ENCODE measurements around the gene COX6A2. TPM values are rescaled to one million over a fixed set of nuclear protein-coding genes. Genes with fewer than 3 reads are reported as not detected.

The COX6A2 gene
- total and polyA plus RNA-seq, 2 experiments from 2014 or later, result 1.7 TPM; not detected in 1

- Histone ChIP-seq H3K27me3 (no peaks in the 10 kb centered on the region), H3K27ac (no peak overlapping the region), H3K4me2 (no peak overlapping the region), H3K9me3 (ENCODE audit: low read depth) (no peaks in the 10 kb centered on the region), H3K4me1 (ENCODE audit: insufficient read depth) (no peaks in the 10 kb centered on the region), H2AFZ (no peak overlapping the region), H3K36me3 (replicated peaks; ENCODE audit: insufficient read depth, low read depth) (no peaks in the 10 kb centered on the region), H3K4me3 (no peak overlapping the region), H3K79me2 (no peaks in the 10 kb centered on the region), H4K20me1 (ENCODE audit: insufficient read depth, poor library complexity, severe bottlenecking) (no peaks in the 10 kb centered on the region), H3K9me2 (replicated peaks; ENCODE audit: insufficient read depth) (no peaks in the 10 kb centered on the region)
- no peak for TF ChIP-seq EZH2phosphoT487 (IDR thresholded peaks at IDR 0.05; ENCODE audit: low read depth, severe bottlenecking, unreplicated experiment)
- TF ChIP-seq CTCF (IDR thresholded peaks at IDR 0.05; ENCODE audit: poor library complexity), result no peak
- TF ChIP-seq EZH2 (IDR thresholded peaks at IDR 0.05; ENCODE audit: borderline replicate concordance), result no peak
- no peak for DNase-seq (ENCODE audit: low spot score)
- WGBS (ENCODE audit: low lambda C conversion rate, missing lambda C conversion rate), result 88% methylated on average over 6 of the region's 6 CpGs
Observed at GRCh38 chr16:31395647-31396046, 32.5 kb downstream of the COX6A2 start.

GRCh38 chr16:31393056-31393455, 35.1 kb downstream of the COX6A2 start, which contains the start of gene ITGAD:
Gene ITGAD, plus strand, starts transcription at chr16:31393335. Its CDS starts 26 bp downstream, at chr16:31393361.
- no peak for DNase-seq (ENCODE audit: low spot score)
- Histone ChIP-seq H3K79me2 (no peaks in the 10 kb centered on the region), H3K36me3 (replicated peaks; ENCODE audit: insufficient read depth, low read depth) (no peaks in the 10 kb centered on the region), H4K20me1 (ENCODE audit: insufficient read depth, poor library complexity, severe bottlenecking) (no peaks in the 10 kb centered on the region), H3K27ac (no peak within 1 kb of the TSS), H3K4me1 (ENCODE audit: insufficient read depth) (no peaks in the 10 kb centered on the region), H3K9me3 (ENCODE audit: low read depth) (no peaks in the 10 kb centered on the region), H2AFZ (no peak within 1 kb of the TSS), H3K27me3 (no peaks in the 10 kb centered on the region), H3K4me3 (no peak within 1 kb of the TSS), H3K4me2 (no peak within 1 kb of the TSS), H3K9me2 (replicated peaks; ENCODE audit: insufficient read depth) (no peaks in the 10 kb centered on the region)
- WGBS (ENCODE audit: low lambda C conversion rate, missing lambda C conversion rate), result 63% methylated on average over 5 of the region's 5 CpGs
- TF ChIP-seq EZH2phosphoT487 (IDR thresholded peaks at IDR 0.05; ENCODE audit: low read depth, severe bottlenecking, unreplicated experiment) (no peak), EZH2 (IDR thresholded peaks at IDR 0.05; ENCODE audit: borderline replicate concordance) (no peak), CTCF (IDR thresholded peaks at IDR 0.05; ENCODE audit: poor library complexity) (no peak)

- no peak overlapping the region for H2AFZ ChIP-seq
- 89% methylated on average over 6 of the region's 6 CpGs for WGBS (ENCODE audit: low lambda C conversion rate, missing lambda C conversion rate)
- no peaks in the 10 kb centered on the region for H3K27me3 ChIP-seq
- TF ChIP-seq CTCF (IDR thresholded peaks at IDR 0.05; ENCODE audit: poor library complexity), result no peak
- no peak for TF ChIP-seq EZH2 (IDR thresholded peaks at IDR 0.05; ENCODE audit: borderline replicate concordance)
- no peak for TF ChIP-seq EZH2phosphoT487 (IDR thresholded peaks at IDR 0.05; ENCODE audit: low read depth, severe bottlenecking, unreplicated experiment)
- H3K36me3 ChIP-seq (replicated peaks; ENCODE audit: insufficient read depth, low read depth), result no peaks in the 10 kb centered on the region
- H4K20me1 ChIP-seq (ENCODE audit: insufficient read depth, poor library complexity, severe bottlenecking), result no peaks in the 10 kb centered on the region
- H3K9me2 ChIP-seq (replicated peaks; ENCODE audit: insufficient read depth), result no peaks in the 10 kb centered on the region
- no peak for DNase-seq (ENCODE audit: low spot score)
- H3K79me2 ChIP-seq, result no peaks in the 10 kb centered on the region
- no peak overlapping the region for H3K4me2 ChIP-seq
- no peaks in the 10 kb centered on the region for H3K9me3 ChIP-seq (ENCODE audit: low read depth)
- H3K4me3 ChIP-seq, result no peak overlapping the region
- H3K4me1 ChIP-seq (ENCODE audit: insufficient read depth), result no peaks in the 10 kb centered on the region
- no peak overlapping the region for H3K27ac ChIP-seq
Observed at GRCh38 chr16:31390504-31391041, 37.6 kb downstream of the COX6A2 start.

All from hepatocyte (in vitro differentiated cells).